GM11168 (cell line): ENCODE data around the gene IRGC.
"Not testable (repeated sequence)": the region's sequence is repeated elsewhere in the genome, so short reads cannot be mapped to it uniquely, and the experiment has no call there.

ENCODE experiments used
- in situ Hi-C: fragments of 300-500 bp; cut with MboI; formaldehyde crosslinking; loops from one replicate; pipeline ENCODE4 v1.12.0; 2022; ENCODE audit warnings: low sequenced_read_pairs; ENCODE audit not compliant: unreplicated experiment

The IRGC gene

DNA sequence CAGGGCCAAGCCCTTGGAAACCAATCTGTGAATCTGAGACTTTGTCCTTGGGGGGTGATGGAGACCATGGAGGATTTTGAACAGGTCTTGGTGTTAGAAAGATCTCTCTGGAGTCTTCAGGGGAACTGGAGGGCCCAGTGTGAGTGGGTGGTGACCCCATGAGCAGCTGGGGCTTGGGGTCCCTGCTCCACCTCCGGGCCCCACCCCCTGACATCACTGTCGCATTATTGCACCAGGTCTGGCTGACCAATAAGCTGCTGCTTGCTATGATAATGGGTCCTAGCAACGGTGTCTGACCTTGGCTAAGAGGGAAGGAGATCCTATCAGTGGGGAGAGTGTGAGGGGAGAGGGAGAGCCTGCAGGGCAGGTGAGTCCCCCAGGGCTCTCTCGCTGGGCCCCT lies at the start of gene IRGC:
TSS of gene IRGC (plus strand) at position 301 of the 400 bp plus-strand sequence. CDS start 2,483 bp downstream, outside the sequence.
- in situ Hi-C loops = no loop called here

GRCh38 chr19:43667126-43667875 lies 48.6 kb upstream of the IRGC start:
- in situ Hi-C loops = no loop called here

DNA sequence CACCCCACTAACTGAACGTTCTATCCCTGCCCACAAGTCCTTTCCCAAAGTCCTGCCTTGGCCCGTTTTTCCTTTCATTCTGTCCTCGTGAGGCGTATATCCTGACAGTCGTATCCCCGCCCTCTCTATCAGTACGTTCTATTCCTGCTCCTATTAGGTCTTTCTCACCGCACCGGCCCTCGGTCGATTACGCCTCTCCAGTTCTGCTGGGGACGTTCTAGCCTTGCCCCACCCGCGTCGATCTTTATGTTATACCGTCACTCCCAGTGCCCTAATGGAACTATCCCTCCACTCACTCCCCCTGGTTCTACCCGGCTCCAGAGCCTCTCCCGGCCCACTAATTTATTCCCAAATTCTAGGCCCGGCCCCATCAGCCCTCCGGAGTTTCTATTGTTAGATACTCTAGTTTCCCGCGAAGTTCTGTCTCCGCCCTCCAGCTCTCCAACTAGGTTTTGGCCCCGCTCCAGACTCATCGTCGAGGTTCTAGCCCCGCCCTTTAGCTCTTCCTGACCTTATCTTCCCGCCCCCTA lies 47.9 kb upstream of the IRGC start:
- in situ Hi-C loops = no loop called here

DNA sequence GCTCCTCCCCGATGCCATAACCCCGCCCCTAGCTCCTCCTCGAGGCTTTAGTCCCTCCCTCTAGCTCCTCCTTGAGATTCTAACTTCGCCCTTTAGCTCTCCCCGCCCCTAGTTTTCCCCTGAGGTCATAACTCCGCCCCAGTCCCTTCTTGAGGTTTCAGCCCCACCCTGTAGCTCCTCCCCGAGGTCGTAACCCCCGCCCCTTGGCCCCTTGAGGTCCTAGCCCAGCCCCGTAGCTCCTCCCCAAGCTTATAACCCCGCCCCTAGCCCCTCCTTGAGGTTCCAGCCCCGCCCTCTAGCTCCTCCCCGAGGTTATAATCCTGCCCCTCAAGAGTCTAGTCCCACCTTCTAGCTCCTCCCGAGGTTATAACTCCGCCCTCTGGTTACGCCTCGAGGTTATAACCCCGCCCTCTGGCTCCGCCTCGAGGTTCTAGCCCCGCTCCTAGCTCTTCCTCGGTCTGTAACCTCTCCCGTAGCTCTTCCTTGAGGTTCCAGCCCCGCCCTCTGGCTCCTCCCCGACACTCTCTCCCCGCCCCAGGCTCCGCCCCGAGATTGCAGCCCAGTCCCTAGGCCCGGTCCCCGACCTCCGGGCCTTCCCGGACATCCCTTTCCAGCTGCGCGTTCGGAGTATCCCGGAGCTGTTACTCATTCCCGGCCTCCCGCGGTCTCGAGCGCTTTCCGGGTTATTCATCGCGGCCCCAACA lies 47.3 kb upstream of the IRGC start:
- in situ Hi-C loops = no loop called here

GRCh38 chr19:43672061-43672679 lies 43.7 kb upstream of the IRGC start:
- in situ Hi-C loops = no loop called here

DNA sequence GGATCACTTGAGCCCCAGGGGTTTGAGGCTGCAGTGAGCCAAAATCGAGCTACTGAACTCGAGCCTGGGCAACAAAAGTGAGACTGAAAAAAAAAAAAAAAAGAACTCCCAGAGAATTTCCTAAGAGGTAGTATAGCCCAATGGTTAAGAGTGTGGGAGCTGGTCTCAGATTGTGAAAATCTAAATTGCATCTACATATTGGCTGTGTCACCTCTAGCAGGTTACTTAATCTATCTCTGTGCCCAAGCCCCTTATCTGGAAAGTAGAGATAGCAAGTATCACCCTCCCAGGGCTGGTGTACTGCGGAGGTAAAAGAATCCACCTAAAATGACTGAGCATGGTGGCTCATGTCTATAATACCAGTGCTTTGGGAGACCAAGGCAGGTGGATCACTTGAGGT lies 42.2 kb upstream of the IRGC start:
- in situ Hi-C loops = no loop called here

- in situ Hi-C loops = no loop called here
These were observed 41.7 kb upstream of the IRGC start for GRCh38 chr19:43674183-43674582.

DNA sequence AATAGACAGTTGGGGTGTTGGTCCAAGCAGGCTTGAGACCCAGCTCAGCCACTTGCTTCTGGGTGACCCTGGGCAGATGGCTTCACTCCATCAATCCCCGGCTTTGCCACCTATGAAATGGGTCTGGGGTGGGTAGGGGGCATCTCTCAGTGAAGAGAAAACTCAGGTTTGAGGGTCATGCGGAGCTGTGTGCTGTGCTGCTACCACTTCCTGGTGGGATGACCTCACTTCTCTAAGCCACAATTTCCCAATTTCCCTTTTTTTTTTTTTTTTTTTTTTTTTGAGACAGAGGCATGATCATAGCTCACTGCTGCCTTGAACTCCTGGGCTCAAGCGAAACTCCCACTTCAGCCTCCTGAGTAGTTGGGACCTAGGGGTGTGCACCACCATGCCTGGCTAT lies 41.3 kb upstream of the IRGC start:
- in situ Hi-C loops = no loop called here

- in situ Hi-C loops = no loop called here
These were observed 40.5 kb upstream of the IRGC start for GRCh38 chr19:43675269-43675879.

DNA sequence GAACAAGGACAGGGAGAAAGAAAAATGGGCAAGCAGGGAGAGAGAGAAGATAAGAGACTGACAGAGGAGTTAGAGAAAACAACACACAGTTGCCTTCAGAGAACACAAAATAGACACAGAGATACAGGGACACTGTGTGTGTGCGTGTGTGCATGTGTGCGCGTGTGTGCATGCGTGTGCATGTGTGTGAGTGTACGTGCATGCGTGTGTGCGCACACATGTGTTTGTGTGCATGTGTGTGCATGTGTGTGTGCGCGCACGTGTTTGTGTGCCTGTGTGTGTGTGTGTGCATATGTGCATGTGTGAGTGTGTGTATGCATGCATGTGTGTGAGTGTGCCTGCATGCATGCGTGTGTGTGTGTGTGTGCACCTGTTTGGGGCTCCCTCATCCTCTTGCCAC lies 40.0 kb upstream of the IRGC start:
- in situ Hi-C loops = no loop called here

- in situ Hi-C loops = no loop called here
These were observed 37.2 kb upstream of the IRGC start for GRCh38 chr19:43678512-43679261.

GRCh38 chr19:43681821-43682220 lies 34.1 kb upstream of the IRGC start:
- in situ Hi-C loops = no loop called here

GRCh38 chr19:43682269-43682668 lies 33.6 kb upstream of the IRGC start:
- in situ Hi-C loops = not testable (repeated sequence)

DNA sequence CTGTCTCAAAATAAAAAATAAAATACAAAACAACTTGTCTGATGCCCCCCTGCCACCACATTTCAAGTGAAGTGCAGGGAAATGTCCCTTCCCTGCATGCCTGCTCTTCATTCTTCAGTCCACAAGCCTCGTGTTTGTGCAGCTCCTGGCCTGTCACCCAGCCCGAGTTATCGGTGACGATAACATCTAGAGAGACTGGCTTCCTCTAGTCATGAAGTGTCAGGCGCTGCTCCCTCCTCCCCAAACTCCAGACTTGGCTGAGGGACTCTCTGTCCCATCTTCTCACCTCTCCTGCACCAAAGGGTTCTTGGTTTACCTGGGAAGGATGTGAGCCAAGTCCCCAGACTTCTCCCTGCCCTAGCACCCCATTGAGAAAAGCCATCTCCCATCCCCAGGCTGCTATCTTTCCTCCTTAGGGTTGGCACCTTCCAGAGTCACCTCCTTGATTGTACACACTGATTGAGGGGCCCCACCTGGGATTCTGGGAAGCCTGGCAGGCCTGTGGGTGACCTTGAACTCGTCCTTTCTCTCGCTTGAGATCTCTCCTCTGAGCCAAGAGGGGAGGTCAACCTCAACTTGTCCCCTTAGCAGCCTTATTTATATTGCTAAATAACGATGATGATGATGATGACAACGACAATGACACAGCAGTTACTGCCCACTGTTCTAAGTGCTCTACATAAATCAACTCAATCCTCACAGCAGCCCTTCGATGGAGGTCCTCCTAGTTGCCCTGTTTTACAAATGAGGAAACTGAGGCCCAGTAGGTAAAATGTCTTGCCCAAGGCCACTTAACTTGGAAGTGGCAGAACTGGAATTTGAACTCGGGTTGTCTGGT lies 32.8 kb upstream of the IRGC start:
- in situ Hi-C loops = no loop called here

GRCh38 chr19:43683905-43684304 lies 32.0 kb upstream of the IRGC start:
- in situ Hi-C loops = no loop called here

DNA sequence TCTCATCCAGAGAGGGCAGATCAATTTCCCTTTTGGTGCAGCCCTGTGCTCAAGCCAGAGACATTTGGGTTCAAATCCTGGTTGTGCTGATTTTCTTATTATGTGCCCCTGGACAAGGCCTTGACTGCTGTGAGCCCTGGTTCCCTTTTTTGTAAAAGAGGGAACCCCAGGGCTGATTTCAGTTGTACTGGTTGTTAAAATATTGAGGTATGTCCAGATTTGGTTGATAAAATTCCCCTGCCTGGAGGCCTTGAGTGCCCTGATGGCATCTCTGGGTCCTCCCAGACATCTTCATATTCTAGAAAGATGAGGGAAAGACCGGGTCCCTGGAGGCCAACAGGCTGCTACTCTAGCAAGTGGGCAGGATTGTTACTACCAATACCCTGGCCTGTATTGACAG lies 31.6 kb upstream of the IRGC start:
- in situ Hi-C loops = no loop called here

GRCh38 chr19:43687660-43687997 lies 28.2 kb upstream of the IRGC start:
- in situ Hi-C loops = no loop called here

DNA sequence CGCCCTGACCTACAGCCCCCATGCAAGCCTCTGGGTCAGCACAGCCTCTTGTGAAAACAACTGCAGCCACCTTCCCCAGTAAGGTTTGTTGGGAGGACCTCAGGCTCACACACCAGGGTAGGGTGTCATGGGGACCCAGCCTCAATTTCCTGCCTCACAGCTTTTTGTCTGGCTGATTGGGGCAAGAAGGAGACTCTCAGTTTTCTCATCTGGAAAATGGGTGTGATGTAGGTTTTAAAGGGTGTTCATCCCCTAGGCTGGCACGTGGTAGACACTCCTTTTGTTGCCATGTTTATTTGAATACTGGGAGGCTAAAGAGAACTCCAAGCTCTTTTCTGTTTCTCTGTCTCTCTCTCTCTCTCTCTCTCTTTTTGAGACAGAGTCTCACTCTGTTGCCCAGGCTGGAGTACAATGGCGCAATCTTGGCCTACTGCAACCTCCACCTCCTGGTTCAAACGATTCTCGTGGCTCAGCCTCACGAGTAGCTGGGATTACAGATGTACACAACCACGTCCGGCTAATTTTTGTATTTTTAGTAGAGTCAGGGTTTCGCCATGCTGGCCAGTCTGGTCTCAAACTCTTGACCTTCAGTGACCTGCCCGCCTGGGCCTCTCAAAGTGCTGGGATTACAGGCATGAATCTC lies 27.7 kb upstream of the IRGC start:
- in situ Hi-C loops = no loop called here

GRCh38 chr19:43690444-43690843 lies 25.4 kb upstream of the IRGC start:
- in situ Hi-C loops = no loop called here
